AG09309 (cell line): ENCODE results near the gene HERC2.

Experiments
- DNase-seq: peaks from one replicate; pipeline ENCODE4 v3.0.0-alpha.2; 2010; ENCODE audit warnings: low read depth
- H3K4me3 ChIP-seq: 2 replicates; pipeline ENCODE4 v1.5.1; 2011; ENCODE audit warnings: mild to moderate bottlenecking, low read depth, low read length, moderate library complexity; ENCODE audit not compliant: control insufficient read depth
- TF ChIP-seq, protein P1 (sequence below): IDR thresholded peaks from 2 replicates; pipeline ENCODE4 v1.5.1; 2011; ENCODE audit warnings: mild to moderate bottlenecking, low read depth, low read length, inconsistent platforms; ENCODE audit not compliant: insufficient read depth, control insufficient read depth; ENCODE audit errors: missing control alignments

Gene HERC2

DNA sequence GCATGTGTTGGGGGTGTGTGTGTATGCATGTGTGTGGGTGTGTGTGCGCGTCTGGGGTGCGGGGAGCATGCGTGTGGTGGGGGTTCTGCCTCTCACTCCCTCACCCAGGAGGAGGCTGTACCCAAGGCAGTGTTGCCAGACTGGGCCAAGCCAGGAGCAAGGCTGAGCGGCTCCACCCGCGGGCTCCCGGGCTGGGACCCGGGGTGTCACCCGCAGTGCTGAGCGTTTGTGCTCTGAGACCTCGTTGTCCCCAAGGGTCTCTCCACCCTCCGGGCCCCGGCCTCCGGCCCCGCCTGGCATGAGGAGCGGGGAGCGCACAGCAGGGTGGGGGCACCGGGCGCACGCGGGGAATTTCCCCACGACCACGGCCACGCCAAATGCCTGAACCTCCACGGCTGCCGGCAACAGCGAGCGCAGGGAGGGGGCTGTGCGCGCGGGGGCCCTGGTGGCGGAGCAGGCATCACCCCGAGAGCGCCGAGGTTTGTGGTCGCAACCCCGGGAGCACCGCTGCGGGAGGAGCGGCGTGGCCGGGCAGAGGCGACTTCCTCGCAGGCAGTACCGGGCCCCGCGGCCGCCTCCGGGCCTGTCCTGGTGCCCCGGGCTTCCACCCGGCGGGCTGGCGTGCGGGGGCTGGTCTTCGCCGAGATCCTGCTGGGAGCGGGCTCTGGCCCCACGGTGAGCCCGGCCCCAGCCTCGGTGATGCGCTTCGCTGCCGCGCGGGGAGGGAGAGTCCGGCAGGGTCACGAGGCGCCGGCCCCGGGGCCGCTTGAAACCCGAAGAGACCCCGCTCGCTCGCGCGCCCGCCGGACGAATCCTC is 215.5 kb downstream of the HERC2 start:
- no peak for DNase-seq
- peak overlapping the region; percentile 48 for H3K4me3 ChIP-seq
- TF ChIP-seq, protein P1, sequence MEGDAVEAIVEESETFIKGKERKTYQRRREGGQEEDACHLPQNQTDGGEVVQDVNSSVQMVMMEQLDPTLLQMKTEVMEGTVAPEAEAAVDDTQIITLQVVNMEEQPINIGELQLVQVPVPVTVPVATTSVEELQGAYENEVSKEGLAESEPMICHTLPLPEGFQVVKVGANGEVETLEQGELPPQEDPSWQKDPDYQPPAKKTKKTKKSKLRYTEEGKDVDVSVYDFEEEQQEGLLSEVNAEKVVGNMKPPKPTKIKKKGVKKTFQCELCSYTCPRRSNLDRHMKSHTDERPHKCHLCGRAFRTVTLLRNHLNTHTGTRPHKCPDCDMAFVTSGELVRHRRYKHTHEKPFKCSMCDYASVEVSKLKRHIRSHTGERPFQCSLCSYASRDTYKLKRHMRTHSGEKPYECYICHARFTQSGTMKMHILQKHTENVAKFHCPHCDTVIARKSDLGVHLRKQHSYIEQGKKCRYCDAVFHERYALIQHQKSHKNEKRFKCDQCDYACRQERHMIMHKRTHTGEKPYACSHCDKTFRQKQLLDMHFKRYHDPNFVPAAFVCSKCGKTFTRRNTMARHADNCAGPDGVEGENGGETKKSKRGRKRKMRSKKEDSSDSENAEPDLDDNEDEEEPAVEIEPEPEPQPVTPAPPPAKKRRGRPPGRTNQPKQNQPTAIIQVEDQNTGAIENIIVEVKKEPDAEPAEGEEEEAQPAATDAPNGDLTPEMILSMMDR, result no peak

DNA sequence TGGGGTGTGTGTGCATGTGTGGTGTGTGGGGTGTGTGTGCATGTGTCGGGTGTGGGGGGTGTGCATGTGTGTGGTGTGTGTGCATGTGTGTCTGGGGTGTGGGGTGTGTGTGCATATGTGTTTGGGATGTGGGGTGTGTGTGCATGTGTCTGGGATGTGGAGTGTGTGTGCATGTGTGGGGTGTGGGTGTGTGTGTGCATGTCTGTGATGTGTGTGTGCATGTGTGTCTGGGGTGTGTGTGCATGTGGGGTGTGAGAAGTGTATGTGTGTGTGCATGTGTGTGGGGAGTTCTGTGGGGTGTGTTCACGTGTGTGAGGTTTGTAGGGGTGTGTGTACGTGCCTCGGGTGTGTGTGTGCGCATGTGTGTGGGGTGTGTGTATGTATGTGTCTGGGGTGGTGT is 216.2 kb downstream of the HERC2 start:
- TF ChIP-seq, protein P1, result no peak
- DNase-seq, result no peak
- no peak overlapping the region for H3K4me3 ChIP-seq

DNA sequence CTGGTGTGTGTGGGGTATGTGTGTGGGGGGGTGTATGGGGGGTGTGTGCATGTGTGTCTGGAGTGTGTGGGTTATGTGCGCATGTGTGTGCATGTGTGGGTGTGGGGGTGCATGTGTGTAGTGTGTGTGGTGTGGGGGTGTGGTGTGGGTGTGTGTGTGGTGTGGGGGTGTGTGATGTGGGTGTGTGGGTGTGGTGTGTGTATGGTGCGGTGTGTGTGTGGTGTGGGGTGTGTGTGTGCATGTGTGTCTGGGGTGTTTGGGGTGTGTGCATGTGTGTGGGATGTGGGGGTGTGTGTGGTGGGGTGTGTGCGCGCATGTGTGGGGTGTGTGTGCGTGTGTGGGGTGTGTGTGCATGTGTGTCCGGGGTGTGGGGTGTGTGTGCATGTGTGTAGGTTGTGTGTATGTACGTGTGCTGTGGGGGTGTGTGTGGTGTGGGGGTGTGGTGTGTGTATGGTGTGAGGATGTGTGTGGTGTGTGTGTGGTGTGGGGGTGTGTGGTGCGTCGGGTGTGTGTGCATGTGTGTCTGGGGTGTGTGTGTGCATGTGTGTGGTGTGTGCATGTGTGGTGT is 216.7 kb downstream of the HERC2 start:
- H3K4me3 ChIP-seq, result no peak overlapping the region
- DNase-seq, result no peak
- TF ChIP-seq, protein P1, result no peak

GRCh38 chr15:28104326-28104725 is 217.7 kb downstream of the HERC2 start:
- DNase-seq, result no peak
- TF ChIP-seq, protein P1, result no peak
- H3K4me3 ChIP-seq, result no peak overlapping the region

GRCh38 chr15:28103831-28104230 is 218.1 kb downstream of the HERC2 start:
- TF ChIP-seq, protein P1, result no peak
- no peak for DNase-seq

GRCh38 chr15:28101983-28102441 is 220.0 kb downstream of the HERC2 start:
- no peak for DNase-seq
- H3K4me3 ChIP-seq, result no peak overlapping the region
- TF ChIP-seq, protein P1, result no peak

More at GRCh38 chr15:28103831-28104230, 218.1 kb downstream of the HERC2 start:
- no peak overlapping the region for H3K4me3 ChIP-seq
